LNCAP (cell line): ENCODE data around the gene MRPL38.

Experiments
- CTCF ChIP-seq: fragments of 450-650 bp; IDR thresholded peaks from 2 replicates; pipeline ENCODE4 v1.5.1; 2017; ENCODE audit warnings: mild to moderate bottlenecking

The MRPL38 gene

GRCh38 chr17:75861927-75862317, 42.8 kb downstream of the MRPL38 start:
- no peak for TF ChIP-seq CTCF

- TF ChIP-seq CTCF: no peak
These were observed 48.5 kb downstream of the MRPL38 start for GRCh38 chr17:75856062-75856756.

GRCh38 chr17:75855310-75856061, 49.2 kb downstream of the MRPL38 start, which contains the start of gene WBP2:
WBP2 (minus strand) TSS chr17:75855335; CDS start chr17:75855297, 38 bp downstream.
- TF ChIP-seq CTCF: peak; percentile 46

- TF ChIP-seq CTCF: no peak
These were observed 49.8 kb downstream of the MRPL38 start for GRCh38 chr17:75854881-75855309.

- no peak for TF ChIP-seq CTCF
These were observed 50.5 kb downstream of the MRPL38 start for GRCh38 chr17:75854101-75854748.

- TF ChIP-seq CTCF: no peak
These were observed 51.3 kb downstream of the MRPL38 start for GRCh38 chr17:75853433-75853832.

GRCh38 chr17:75850928-75851692, 53.6 kb downstream of the MRPL38 start:
- TF ChIP-seq CTCF: no peak
